Measurements from ENCODE around the gene SIRT3. TPM values are rescaled to one million over a fixed set of nuclear protein-coding genes. Genes with fewer than 3 reads are reported as not detected.

The SIRT3 gene
- total RNA-seq, 1 donor from 2014 or later: 69.9 TPM

DNA sequence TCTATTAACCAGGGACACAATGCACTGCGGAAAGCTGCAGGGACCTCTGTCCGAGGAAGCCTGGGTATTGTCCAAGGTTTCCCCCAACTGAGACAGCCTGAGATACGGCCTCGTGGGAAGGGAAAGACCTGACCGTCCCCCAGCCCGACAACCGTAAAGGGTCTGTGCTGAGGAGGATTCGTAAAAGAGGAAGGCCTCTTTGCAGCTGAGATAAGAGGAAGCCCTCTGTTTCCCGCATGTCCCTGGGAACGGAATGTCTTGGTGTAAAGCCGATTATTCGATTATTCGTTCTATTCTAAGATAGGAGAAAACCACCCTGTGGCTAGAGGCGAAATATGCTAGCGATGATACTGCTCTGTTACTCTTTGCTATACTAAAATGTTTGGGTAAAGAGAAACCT, 34.2 kb downstream of the SIRT3 start:
- peaks cover 11 to 50% of the 10 kb centered on the region in 2 donors for H3K36me3 ChIP-seq
- peak in 1 of 2 donors; percentile 37 for DNase-seq (ENCODE audit: low spot score in 2 of 2)
- peaks cover 7 to 25% of the 10 kb centered on the region in 2 donors for H3K4me1 ChIP-seq
- H3K27me3 ChIP-seq: no peaks in the 10 kb centered on the region
- intact Hi-C loops (cut with DNase I): no loop called here
- H3K4me3 ChIP-seq: no peak overlapping the region
- no peaks in the 10 kb centered on the region for H3K9me3 ChIP-seq
- H3K27ac ChIP-seq: no peak overlapping the region
- TF ChIP-seq, protein P1, sequence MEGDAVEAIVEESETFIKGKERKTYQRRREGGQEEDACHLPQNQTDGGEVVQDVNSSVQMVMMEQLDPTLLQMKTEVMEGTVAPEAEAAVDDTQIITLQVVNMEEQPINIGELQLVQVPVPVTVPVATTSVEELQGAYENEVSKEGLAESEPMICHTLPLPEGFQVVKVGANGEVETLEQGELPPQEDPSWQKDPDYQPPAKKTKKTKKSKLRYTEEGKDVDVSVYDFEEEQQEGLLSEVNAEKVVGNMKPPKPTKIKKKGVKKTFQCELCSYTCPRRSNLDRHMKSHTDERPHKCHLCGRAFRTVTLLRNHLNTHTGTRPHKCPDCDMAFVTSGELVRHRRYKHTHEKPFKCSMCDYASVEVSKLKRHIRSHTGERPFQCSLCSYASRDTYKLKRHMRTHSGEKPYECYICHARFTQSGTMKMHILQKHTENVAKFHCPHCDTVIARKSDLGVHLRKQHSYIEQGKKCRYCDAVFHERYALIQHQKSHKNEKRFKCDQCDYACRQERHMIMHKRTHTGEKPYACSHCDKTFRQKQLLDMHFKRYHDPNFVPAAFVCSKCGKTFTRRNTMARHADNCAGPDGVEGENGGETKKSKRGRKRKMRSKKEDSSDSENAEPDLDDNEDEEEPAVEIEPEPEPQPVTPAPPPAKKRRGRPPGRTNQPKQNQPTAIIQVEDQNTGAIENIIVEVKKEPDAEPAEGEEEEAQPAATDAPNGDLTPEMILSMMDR (IDR thresholded peaks at IDR 0.05): no peak

DNA sequence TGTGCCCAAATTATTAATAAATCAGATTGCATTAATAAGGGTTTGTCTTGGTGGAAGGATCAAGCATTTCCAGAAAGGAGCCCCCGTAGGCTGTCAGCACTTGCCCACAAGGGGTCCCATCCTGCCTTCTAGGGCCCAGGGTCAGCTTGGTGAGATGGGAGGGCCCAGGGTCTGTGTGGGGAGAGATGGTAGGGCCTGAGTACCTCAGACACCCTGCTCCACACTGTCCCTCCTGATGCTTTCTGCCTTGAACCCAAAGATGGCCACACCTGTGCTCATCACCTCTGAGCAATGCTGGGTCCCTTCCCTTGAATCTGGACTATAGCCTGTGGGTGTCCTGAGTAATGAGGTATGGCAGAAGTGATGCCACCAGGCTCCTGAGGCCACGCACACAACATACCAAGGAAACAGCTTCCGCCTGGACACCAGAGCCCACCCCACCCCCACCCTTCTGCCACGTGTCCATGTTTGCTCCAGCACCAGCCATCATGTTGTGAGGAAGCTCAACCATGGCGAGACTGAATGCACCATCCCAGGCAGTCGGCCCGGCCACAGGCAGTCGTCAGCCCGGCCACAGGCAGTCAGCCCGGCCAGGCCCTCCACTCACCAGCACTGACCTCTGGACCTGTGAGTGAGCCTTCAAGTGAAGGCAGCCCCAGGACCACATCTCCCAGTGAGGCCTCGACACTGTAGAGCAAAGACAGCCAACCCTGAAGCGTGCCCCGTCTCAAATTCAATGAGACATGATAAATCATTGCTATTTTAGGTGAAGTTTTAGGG, 35.7 kb downstream of the SIRT3 start:
- H3K4me1 ChIP-seq: peaks cover under 1 to 15% of the 10 kb centered on the region in 2 donors
- peak in 1 of 2 donors; percentile 57 for DNase-seq (ENCODE audit: low spot score in 2 of 2)
- H3K36me3 ChIP-seq: peaks cover 10 to 48% of the 10 kb centered on the region in 2 donors
- H3K9me3 ChIP-seq: no peaks in the 10 kb centered on the region
- TF ChIP-seq, protein P1 (IDR thresholded peaks at IDR 0.05): no peak
- no peak overlapping the region for H3K4me3 ChIP-seq
- intact Hi-C loops (cut with DNase I): no loop called here
- no peaks in the 10 kb centered on the region for H3K27me3 ChIP-seq
- no peak overlapping the region for H3K27ac ChIP-seq

DNA sequence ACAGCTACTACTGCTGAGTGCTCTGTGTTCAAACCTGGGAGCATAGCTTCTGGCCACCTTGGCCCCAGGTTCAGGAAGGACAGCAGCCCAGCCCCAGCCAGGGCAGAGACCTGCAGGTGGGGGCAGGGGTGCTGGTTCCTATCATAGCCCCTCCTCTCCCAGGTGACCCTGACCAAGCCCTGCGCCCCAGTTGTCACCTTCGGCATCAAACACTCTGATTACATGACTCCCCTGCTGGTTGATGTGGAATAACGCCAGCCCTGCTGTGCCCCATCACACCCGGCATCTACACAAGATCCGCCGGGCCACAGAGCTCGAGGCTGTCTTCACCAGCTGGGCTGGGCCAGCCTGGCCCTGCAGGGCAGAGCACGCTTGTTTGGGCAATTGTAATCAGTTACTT, 36.4 kb downstream of the SIRT3 start:
- Histone ChIP-seq H3K4me3 (no peak overlapping the region), H3K4me1 (peaks cover 0 to 8% of the 10 kb centered on the region in 2 donors), H3K27ac (no peak overlapping the region), H3K9me3 (no peaks in the 10 kb centered on the region), H3K36me3 (peaks cover 6 to 41% of the 10 kb centered on the region in 2 donors), H3K27me3 (no peaks in the 10 kb centered on the region)
- TF ChIP-seq, protein P1 (IDR thresholded peaks at IDR 0.05): no peak
- intact Hi-C loops (cut with DNase I): no loop called here
- DNase-seq (ENCODE audit: low spot score in 2 of 2): peak in 1 of 2 donors; percentile 54

DNA sequence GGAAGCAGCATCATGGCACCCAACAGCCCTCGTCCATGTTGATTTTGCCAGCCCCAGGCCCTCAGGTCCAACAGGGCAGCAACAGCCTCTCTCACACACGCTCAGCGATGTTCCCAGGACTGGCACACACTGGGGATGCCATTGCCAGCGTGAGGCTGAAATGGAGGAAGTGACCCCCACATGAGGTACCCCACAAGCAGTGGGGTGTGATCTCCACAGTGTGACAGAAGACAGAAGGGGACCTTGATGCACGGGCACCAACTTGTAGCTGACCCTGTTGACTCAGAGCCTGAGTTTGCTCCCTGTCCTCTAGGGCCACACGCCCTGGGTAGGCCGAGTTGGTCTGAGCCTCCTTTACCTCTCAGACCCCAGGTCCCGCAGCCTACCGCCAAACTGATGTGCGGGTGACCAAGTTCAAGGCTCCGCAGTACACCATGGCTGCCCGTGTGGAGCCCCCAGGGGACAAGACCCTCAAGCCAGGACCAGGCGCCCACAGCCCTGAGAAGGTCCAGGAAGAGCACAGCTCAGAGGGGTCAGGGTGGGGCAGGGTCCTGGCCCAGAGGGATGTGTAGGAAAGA, 37.0 kb downstream of the SIRT3 start:
- no peaks in the 10 kb centered on the region for H3K27me3 ChIP-seq
- DNase-seq (ENCODE audit: low spot score in 2 of 2): peak in 1 of 2 donors; percentile 59
- intact Hi-C loops (cut with DNase I): no loop called here

DNA sequence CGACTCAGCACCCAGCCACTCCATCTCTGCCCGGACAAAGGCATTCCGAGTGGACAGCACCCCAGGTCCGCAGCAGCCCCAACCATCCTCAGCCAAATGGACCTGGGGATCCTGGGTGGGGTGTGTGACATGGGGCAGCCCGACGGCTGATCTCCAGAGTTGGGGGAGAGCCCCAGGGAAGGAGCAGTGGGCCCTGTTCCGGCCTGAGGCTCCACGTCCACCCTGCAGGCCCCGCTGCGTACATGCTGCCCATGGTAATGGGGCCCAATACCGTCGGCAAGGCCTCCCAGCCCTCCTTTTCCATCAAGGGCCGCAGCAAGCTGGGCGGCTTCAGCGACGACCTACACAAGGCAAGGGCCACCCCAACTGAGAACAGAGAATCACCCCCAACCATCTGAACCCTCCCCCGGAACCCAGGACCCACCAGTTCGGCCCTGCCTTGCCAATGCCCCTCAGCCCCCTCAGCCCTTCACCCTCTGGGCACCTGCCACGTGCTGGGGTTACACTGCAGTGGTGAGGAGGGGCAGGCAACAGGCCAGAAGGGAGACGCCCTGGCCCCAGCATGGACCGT, 37.8 kb downstream of the SIRT3 start:
- TF ChIP-seq, protein P1 (IDR thresholded peaks at IDR 0.05): no peak
- peak in 1 of 2 donors; percentile 57 for DNase-seq (ENCODE audit: low spot score in 2 of 2)
- intact Hi-C loops (cut with DNase I): no loop called here
- no peak overlapping the region for H3K4me3 ChIP-seq
- no peaks in the 10 kb centered on the region for H3K27me3 ChIP-seq
- no peak overlapping the region for H3K27ac ChIP-seq
- no peaks in the 10 kb centered on the region for H3K9me3 ChIP-seq
- H3K4me1 ChIP-seq: no peaks in the 10 kb centered on the region
- peaks cover 0 to 27% of the 10 kb centered on the region in 2 donors for H3K36me3 ChIP-seq

More for the DNA sequence above, 37.0 kb downstream of the SIRT3 start:
- H3K4me1 ChIP-seq: peaks cover 0 to 3% of the 10 kb centered on the region in 2 donors
- H3K27ac ChIP-seq: no peak overlapping the region
- peaks cover 0 to 34% of the 10 kb centered on the region in 2 donors for H3K36me3 ChIP-seq
- TF ChIP-seq, protein P1 (IDR thresholded peaks at IDR 0.05): no peak
- no peak overlapping the region for H3K4me3 ChIP-seq
- H3K9me3 ChIP-seq: no peaks in the 10 kb centered on the region
